GM18520 (cell line): ENCODE data around the gene FNDC3B.
A peak's percentile ranks its signal among the peaks of the same experiment; 100 is the strongest.
"Not testable (repeated sequence)": the region's sequence is repeated elsewhere in the genome, so short reads cannot be mapped to it uniquely, and the experiment has no call there.

Experiments
- ATAC-seq: cut with Tn5 transposase; IDR thresholded peaks from one replicate; pipeline ENCODE4 v1.9.1; 2021; ENCODE audit not compliant: unreplicated experiment

Gene FNDC3B

DNA sequence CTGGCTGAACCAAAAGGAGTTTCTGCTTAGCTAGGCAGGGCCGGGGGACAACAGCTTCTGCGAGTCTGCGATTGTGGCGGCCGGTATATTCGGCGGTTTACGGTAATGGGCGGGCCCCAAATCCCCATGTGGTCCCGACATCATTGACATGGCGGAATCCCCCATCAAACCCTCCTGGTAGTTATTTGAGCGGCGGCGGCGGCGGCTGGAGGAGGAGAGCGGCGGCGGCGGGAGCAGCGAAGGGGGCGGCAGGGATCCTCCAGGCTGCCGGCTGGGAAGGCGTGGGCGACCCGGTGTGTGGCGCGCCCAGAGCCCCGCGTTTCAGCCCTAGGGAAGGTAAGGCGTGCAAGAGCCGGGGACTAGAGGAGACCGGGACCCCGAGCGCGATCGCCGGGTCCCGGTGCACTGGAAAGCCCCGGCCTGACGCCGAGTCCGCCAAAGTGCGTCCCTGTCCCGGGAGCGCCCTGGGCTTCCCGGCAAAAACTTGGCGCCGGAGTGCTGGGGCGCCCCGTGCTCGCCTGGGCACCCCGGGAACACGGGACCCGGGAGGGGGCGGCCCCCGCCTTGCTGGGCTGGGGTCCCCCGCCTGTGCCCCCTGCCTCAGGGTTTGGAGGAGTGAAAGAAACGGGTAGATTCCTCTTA lies at the start of gene FNDC3B:
Gene FNDC3B, plus strand, starts transcription at position 143 of the 642 bp plus-strand sequence. CDS start 72,902 bp downstream, outside the sequence.
- peak; percentile 33 for ATAC-seq

DNA sequence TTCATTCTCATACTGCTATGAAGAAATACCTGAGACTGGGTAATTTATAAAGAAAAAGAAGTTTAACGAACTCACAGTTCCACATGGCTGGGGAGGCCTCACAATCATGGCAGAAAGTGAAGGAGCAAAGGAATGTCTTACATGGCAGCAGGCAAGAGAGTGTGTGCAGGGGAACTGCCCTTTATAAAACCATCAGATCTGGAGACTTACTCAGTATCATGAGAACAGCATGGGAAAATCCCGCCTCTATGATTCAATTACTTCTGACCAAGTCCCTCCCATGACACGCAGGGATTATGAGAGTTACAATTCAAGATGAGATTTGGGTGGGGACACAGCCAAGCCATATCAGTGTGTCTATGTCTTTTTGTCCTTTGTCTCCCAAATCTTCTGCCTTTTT lies 49.1 kb upstream of the FNDC3B start:
- not testable (repeated sequence) for ATAC-seq

DNA sequence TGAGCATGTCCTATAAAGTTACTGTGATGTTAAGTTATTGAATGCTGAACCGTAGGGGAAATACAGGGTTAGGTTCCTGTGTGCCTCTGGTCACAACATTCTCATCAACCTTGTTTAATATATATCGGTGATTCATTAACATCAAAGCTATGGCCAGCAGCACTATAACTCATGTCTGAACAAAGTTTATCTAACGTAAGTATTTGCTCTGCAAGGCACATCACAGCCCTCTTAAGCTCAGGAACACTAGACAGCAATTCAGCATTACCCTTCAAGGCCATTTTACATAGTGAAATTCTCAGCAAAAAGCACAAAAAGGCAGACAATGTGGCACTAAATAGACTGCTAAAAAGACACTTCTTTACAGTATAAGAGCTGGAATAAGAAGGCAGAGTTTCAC lies 48.2 kb upstream of the FNDC3B start:
- ATAC-seq: no peak

DNA sequence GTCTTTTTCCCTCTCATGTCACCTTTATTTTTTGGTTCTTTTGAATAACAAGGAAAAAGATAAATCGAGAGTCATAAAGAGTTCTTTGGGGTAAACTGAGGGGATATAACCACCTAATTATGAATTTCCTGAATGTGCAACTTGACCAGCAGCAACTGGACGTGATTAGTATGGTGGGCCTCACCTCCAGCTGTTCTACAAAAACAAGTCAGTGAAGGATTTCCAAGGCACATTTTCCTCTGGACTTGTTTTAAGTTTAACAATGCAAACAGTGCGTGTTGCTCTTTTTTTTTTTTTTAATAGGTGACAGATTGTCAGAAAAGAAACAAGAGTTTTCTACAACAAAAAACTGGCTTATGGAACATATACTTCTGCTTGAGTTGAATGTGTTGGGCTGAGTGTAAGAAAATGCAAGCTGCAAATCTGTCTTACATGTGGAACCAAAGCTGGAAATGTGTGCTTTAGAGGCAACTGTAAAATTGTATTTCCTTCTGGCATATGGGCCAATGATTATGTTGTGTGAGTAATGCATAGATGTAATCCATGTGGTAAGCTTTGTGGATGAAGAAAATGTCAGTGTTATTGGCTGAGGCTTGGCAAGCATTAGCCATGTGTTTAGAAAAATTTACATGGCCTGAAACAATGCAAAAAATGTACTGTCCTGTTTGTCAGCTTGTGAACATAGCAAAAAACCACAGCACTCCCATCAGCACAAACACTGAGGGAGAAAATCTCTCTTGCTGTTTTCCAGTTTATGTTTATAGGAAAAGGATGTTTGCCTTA lies 44.5 kb upstream of the FNDC3B start:
- ATAC-seq: no peak

DNA sequence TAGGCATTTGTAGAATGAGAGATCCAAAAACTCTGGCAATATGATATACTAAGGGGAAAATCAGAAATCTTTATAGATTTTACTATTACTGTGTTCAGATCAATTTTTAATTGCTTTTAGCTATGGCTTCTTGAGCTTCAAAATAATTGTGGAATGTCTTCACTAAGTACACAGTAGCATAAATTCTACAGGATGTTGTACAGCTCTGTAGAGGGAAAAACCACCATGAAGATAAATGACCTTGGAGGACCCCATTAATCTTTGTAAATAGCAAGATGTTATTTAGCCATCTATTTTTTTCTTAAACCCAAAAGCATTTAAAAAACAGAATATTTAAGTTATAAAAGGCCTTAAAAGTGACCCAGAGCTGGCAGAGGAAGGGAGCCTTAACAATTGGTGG lies 43.9 kb upstream of the FNDC3B start:
- no peak for ATAC-seq

DNA sequence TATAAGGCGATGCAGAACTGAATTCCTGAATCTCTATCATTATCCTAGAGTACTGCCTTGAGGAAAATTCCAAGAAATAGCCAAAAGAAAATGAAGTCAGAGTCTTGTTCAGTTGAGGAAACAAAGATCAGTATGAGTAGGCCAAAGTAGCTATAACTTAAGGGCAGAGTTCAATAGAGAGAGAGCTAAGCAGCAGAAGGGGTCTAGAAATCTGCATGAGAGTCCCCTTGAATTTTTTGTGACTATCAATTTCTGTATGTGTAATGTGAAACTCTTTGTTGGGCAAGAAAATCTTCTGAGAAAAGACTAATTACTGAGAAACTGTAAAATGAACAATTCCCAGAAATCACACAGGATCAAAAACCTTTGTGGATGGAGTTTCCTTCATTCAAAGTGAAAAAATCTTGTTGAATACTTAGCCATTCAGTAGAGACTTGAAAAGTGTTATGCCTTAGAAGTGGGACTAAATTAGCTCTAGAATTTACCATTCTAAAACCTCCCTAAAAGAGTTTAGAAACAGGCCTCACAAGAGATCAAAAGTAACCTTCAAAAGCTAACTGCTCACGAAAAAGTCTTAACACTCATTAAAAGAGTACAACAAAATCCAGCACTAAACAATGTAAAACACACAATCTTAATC lies 43.1 kb upstream of the FNDC3B start:
- ATAC-seq: no peak

DNA sequence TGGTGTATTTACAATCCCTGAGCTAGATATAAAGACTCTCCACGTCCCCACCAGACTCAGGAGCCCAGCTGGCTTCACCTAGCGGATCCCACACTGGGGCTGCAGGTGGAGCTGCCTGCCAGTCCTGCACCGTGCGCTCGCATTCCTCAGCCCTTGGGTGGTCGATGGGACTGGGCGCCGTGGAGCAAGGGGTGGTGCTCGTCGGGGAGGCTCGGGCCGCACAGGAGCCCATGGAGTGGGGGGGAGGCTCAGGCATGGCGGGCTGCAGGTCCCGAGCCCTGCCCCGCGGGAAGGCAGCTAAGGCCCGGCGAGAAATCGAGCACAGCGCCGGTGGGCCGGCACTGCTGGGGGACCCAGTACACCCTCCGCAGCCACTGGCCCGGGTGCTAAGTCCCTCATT lies 40.6 kb upstream of the FNDC3B start:
- ATAC-seq: not testable (repeated sequence)

DNA sequence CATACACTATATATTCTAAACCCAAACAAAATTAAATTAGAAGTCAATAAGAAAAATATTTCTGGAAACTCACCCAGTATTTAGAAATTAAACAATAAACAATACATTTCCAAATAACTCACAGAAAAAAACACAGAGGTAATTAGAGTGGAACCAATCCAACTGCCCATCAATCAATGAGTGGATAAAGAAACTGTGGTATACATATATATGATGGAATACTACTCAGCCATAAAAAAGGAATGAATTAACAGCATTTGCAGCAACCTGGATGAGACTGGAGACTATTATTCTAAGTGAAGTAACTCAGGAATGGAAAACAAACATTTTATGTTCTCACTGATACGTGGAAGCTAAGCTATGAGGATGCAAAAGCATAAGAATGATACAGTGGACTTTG lies 37.8 kb upstream of the FNDC3B start:
- ATAC-seq: not testable (repeated sequence)

DNA sequence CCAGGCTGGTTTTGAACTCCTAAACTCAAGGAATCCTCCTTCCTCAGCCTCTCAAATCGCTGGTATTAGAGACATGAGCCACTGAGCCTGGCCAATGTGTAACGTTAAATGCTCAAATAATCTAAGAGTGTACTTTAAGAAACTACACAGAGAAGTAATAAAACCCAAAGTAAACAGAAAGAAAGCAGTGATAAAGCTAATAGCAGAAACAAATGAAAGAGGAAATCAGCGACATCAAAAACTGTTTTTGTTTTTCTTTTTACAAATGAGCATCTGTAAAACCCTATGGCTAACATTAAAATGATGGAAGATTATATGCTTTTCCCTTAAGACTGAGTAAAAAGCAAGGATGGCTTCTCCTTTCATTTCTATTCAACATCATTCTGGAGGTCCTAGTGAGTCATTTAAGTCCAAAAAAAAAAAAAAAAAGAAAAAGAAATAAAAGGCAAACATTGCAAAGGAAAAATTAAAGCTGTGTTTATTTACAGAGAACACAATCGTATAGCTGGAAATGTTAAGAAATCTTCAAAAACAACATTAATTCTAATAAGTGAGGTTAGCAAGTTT lies 36.8 kb upstream of the FNDC3B start:
- no peak for ATAC-seq

DNA sequence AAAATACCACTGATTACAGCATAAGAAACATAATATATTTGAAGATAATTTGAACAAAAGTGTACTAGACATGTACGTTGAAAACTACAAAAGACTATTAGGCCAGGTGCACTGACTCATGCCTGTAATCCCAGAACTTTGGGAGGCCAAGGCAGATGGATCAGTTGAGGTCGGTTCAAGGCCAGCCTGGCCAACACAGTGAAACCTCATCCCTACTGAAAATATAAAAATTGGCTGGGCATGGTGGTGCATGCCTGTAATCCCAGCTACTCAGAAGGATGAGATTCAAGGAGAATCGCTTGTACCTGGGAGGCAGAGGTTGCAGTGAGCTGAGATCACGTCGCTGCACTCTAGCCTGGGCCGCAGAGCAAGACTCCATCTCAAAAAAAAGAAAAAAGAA lies 36.2 kb upstream of the FNDC3B start:
- ATAC-seq: no peak

DNA sequence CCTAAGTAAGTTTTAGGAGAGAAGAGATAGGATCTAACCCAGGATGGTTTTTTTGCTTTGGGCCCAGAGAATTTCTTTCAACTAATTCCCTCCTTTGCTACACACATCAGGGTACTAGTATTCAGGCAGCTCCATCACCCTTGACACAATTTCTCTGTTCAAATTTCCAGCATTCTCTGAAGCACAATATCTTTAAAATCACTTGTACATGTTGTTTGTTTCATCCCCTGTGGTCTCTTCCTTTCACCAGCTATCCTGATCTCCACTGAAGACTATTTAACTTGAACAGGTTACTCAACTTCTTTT lies 32.4 kb upstream of the FNDC3B start:
- no peak for ATAC-seq

DNA sequence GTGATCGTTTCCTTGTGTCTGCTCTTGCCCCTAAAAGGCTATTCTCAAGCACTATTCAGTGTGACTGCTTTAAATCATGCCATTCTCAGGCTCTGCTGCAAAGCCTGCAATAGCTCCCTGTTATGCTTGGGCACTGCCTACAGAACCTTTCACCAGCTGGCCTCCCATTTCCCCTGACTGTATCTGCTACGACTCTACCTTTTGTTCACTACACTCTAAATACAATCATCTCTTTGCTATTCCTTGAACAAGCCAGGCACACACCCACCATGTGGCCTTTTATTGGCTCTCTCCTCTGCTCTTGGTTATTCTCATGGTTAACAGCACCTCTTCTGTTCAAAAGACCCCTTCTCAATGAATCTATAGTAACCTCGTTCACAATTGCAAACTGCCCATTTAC lies 29.6 kb upstream of the FNDC3B start:
- ATAC-seq: no peak

DNA sequence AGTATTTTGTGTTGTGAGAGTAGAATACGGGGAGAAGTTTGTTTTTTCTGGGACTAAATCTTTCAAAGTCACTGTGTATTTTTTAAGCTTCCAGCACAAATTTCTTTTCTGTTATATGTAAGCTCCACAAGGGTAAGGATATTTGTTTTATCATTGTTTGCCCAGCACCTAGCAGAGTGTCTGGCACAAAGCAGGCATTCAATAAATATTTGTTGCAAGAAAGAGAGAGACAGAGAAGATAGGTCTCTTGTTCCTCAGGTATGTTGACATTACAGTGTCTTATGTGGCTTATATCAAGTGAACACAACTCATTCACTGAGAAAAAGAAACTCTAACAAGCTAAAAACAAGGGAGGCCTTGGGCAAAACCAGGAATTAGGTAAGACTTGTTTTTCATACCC lies 26.6 kb upstream of the FNDC3B start:
- no peak for ATAC-seq

DNA sequence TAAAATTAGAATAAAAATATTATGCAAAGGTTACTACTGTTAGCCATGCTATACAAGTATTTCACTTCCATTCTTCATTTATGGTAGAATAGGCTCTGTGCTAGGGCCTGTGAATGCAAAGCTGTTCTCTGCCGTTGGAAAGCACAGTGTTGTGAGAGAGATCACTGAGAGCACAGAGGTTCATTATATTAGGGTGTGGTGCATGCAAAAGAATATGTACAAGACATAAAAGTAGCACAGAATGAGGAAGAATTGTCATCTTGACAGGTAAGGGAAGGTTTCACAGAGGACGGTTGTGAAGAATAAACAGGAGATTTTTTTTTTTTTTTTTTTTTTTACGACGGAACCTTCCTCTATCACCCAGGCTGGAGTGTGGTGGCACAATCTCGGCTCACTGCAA lies 25.2 kb upstream of the FNDC3B start:
- no peak for ATAC-seq

DNA sequence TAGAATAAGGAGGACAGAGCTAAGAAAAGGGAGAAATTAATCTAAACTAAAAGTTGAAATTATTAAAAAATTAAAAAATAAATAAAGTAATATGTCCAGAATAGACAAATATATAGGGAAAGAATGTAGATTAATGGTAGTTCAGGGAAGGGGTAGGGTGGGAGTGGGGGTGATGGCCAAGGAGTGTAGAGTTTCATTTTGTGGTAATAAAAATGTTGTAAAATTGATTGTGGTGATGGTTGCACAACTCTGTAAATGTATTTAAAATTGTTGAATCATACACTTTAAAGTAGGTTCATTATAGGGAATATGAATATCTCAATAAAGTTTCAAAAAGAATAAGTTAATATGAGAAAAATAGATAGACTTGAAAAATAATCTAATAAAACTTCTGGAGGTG lies 21.0 kb upstream of the FNDC3B start:
- no peak for ATAC-seq

DNA sequence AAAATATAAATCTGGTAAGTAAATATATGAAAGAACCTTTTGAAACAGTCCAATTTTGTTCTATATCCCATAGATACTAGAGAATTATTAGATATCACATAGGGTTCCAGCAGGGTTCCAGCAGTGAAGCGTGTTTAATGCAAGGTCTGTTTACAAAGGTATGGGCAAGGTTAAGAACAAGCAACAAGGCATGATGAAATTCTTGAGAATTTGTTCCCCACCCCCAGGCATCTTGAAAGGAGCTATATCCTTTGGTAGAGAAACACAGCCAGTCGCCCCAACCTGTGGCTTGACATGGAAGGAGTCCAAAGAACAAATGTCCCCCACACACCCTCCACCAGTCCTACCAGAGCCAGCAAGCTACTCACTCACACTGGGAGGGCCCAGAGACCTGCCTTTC lies 18.6 kb upstream of the FNDC3B start:
- ATAC-seq: no peak

DNA sequence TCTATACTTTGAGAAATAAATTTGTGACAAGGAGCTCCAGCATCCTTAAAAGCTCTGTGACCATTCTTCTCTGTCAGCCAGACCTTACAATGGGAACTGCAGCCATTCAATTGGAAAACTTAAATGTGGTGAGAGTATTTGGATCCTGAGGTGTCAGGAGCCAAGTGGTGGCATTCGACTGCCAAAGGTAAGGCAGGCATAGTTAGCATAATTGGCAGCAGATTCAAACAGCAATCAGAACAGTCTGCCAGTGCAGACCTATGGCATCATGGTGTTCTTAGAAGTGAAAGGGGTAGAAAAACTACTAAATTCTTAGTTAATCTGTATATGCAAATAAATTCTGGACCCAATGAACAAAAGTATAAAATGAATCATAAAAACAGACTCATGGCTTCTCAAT lies 18.2 kb upstream of the FNDC3B start:
- ATAC-seq: no peak

DNA sequence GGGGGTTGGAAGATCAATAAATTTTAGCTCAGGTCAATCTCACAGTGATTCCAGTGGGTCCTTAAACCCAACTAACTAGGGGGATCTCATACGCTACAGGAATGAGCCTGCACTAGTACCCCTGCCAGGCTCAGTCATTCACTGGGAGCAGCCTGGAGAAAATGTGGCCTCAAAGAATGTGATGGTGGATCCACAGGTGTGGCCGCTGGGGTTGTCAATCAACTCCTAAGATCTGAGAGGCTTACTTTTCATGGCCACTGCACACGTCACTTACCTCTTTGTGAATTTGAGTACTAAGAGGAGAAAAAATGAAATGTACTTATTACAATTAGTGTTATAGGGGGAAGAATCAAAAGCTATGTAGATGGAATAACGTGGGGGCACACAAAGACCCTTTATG lies 17.5 kb upstream of the FNDC3B start:
- ATAC-seq: no peak

DNA sequence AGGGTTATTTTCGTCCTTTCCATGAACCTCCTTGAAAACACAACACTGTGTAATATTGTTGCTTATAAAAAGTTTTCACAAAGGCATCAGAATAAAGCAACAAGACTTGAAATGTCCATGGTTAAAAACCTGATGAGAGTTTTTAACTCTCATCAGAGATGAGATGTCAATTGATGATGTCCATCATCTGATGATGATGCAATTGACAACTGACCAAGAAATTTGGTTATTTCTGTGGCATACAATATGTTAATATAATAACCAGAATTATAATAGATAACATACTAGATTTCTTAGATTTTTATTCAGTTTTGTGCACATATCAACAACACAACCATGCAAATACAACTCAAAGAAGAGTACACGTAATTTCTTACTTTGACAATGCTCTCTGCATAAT lies 15.5 kb upstream of the FNDC3B start:
- ATAC-seq: no peak

DNA sequence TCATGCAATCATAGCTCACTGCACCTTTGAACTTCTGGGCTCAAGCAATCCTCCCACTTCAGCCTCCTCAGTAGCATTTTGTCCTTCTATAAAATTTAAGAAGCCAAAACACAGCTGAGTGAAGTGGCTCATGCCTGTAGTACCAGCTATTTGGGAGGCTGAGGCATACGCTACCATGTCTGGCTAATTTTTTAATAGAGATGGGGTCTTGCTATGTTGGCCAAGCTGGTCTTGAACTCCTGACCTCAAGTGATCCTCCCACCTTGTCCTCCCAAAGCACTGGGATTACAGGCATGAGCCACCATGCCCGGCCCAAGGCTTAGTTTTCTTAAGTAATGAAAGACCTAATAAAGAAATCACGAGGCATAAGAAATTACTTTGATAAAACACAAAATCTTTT lies 14.7 kb upstream of the FNDC3B start:
- ATAC-seq: no peak

DNA sequence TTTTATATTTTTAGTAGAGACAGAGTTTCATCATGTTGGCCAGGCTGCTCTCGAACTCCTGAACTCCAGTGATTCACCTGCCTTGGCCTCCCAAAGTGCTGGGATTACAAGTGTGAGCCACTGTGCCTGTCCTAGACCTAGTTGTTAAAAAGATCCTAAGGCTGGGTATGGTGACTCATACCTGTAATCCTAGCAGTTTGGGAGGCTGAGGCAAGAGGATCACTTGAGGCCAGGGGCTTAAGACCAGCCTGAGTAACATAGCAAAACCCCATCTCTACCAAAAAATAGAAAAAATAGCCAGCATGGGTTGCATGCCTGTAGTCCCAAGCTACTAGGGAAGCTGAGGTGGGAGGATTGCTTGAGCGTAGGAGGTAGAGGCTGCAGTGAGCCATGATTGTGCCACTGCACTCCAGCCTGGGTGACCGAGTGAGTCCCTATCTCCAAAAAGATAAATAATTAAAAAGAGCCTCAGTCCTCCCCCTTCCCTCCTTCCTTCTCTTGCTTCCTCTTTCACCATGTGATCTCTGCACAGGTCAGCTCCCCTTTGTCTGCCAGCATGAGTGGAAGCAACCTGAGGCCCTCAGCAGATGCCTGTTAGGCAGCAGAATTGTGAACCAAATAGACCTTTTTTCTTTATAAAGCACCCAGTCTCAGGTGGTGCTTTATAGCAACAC lies 9.8 kb upstream of the FNDC3B start:
- ATAC-seq: no peak

DNA sequence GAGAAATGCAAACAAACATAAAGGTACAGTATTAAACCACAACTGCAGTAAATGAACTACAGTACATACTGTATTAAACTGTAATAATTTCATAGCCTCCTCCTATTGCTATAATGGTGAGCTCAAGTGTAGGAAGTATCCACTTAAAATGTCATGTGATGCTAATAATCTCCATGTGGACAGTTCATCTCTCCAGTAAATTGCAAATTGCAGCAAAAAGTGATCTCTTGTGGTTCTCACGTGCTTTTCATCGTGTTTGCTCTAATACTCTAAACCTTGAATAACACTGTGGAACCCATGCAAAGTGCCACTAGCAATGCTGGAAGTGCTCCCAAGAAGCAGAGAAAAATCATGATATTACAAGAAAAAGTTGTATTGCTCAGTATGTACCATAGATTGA lies 9.2 kb upstream of the FNDC3B start:
- no peak for ATAC-seq
